Keratinocyte (primary cell): ENCODE results near the gene WAC.

ENCODE experiments used
- CTCF ChIP-seq, 3 experiments: IDR thresholded peaks in 1 of 3; conservative IDR thresholded peaks in 1 of 3; optimal IDR thresholded peaks in 1 of 3; 2 replicates in 2 of 3; 3 replicates in 1 of 3; pipeline versions ENCODE3 to v1.5.1; 2011; ENCODE audit warnings: low read length in 3 of 3, mild to moderate bottlenecking in 3 of 3, moderate library complexity in 2 of 3, control low read depth in 1 of 3, inconsistent platforms in 1 of 3; ENCODE audit not compliant: insufficient read depth in 2 of 3; ENCODE audit errors: extremely low read depth in 1 of 3
- EZH2 ChIP-seq: IDR thresholded peaks from one replicate; pipeline ENCODE4 v1.6.1; 2012; ENCODE audit warnings: inconsistent platforms, mild to moderate bottlenecking, low read length, moderate library complexity

- no peak for TF ChIP-seq CTCF (optimal IDR thresholded peaks at IDR 0.05 in 1 of 3, IDR thresholded peaks at IDR 0.05 in 1 of 3, conservative IDR thresholded peaks at IDR 0.05 in 1 of 3; ENCODE audit: extremely low read depth in 1 of 3, insufficient read depth in 2 of 3, low read length in 3 of 3)
- no peak for TF ChIP-seq EZH2
Observed at GRCh38 chr10:28520346-28520745, 12.6 kb upstream of the WAC start.
